Erythroblast (primary cell): ENCODE measurements around the gene MMAB.

Experiments used
- GATA1 ChIP-seq: IDR thresholded peaks from 2 replicates; pipeline ENCODE4 v1.6.1; 2011; ENCODE audit warnings: low read depth, mild to moderate bottlenecking, control low read depth, low read length, moderate library complexity
- POLR2A ChIP-seq: IDR thresholded peaks from 2 replicates; pipeline ENCODE4 v1.6.1; 2011; ENCODE audit warnings: mild to moderate bottlenecking, low read length

- TF ChIP-seq POLR2A (peak; percentile 16), GATA1 (no peak)
These were observed 17.6 kb downstream of the MMAB start for GRCh38 chr12:109555431-109556315.
